Pancreas (tissue), 10 donors: ENCODE results near the gene MYMX. TPM values are rescaled to one million over a fixed set of nuclear protein-coding genes. Genes with fewer than 3 reads are reported as not detected.
A peak's percentile ranks its signal among the peaks of the same experiment; 100 is the strongest.

Source experiments
- ATAC-seq, 4 donors: fragments of 200-7000 bp; cut with Tn5 transposase; one replicate each; pipeline versions ENCODE4 v1.8.0 to v1.9.1; 2020; ENCODE audit warnings: mild to moderate bottlenecking in 4 of 4, moderate library complexity in 4 of 4
- DNase-seq, 6 donors: peaks; one replicate each; pipeline ENCODE4 v3.0.0-alpha.2; 2020
- FAIRE-seq: peaks from 2 replicates; lab custom pipeline; 2012; peaks lifted over from hg19 to GRCh38; lab: Jason Lieb, UNC
- H3K27ac ChIP-seq, 4 donors: fragments of 200-600 bp; sonication (generic); 1 replicate in 3 of 4; 2 replicates in 1 of 4; pipeline versions ENCODE4 v1.5.0 to v1.8.0; 2020
- H3K27me3 ChIP-seq, 4 donors: fragments of 200-600 bp; one replicate each; pipeline ENCODE4 v1.8.0; 2021
- H3K36me3 ChIP-seq, 3 donors: fragments of 200-600 bp; sonication (generic) in 1 of 3; one replicate each; pipeline versions ENCODE4 v1.5.0 to v1.8.0; 2020 to 2021
- H3K4me1 ChIP-seq, 3 donors: fragments of 200-600 bp; one replicate each; pipeline ENCODE4 v1.8.0; 2021
- H3K4me3 ChIP-seq, 4 donors: fragments of 200-600 bp; sonication (generic) in 2 of 4; one replicate each; pipeline versions ENCODE4 v1.5.0 to v1.8.0; 2020 to 2021
- H3K9me3 ChIP-seq, 4 donors: fragments of 200-600 bp; one replicate each; pipeline ENCODE4 v1.8.0; 2021
- CTCF ChIP-seq, 4 donors: fragments of 200-600 bp; sonication (generic) in 3 of 4; IDR thresholded peaks; one replicate each; pipeline versions ENCODE4 v1.5.0 to v1.8.0; 2021; ENCODE audit warnings: antibody characterized with exemption in 4 of 4
- WGBS, 2 donors: extraction: QIAGEN DNeasy Blood & Tissue Kit; methylation state at CpG; one replicate each; pipeline ENCODE4 v1.1.7; 2013; 5-methylcytosine and 5-hydroxymethylcytosine counted together
- intact Hi-C, 3 donors: fragments of 100-400 bp; cut with DNase I; formaldehyde crosslinking; loops; one replicate each; pipeline versions ENCODE4 v1.11.1 to v1.14.2; 2022
- polyA plus RNA-seq, 2 donors: library from polyadenylated mRNA; stranded (reverse); fragments of 200-250 nt; gene quantifications; one replicate each; pipeline ENCODE4 v1.2.3, GENCODE V29; 2013
- total RNA-seq, 6 donors: library from RNA; stranded (reverse); fragmentation: NEBNext Ultra II Directional in 4 of 6; extraction: Animal tissue kit (Norgen Biotek cat#: 25700) in 4 of 6; gene quantifications; one replicate each; pipeline versions ENCODE4 v1.2.1 to v1.2.4, GENCODE V29; 2021 to 2023
- donor health status: healthy with polysubstance abuse.
- donor health status: DM: no; HTN: no; CAD: no; lungs with moderate emphysema.
- donor health status: DM: no; HTN: no; CAD: no.
- donor health status: control.
- donor health status: control.
- donor health status: Bipolar disorder and iron deficiency.
- donor health status: DM: yes; HTN: yes; CAD: no.
- donor health status: DM: no; HTN: no; CAD: no.
- donor health status: DM: no; HTN: no; CAD: no.
- donor health status: DM: yes; HTN: yes; CAD: no.

MYMX gene
- total and polyA plus RNA-seq, 8 donors, result 0.34 to 4.3 (median 1.7) TPM

- H3K4me3 ChIP-seq, result peak overlapping the region in 2 of 4 donors; percentile 17 to 61
- 0% methylated on average over 4 of the region's 4 CpGs for WGBS, 2 donors
- H3K4me1 ChIP-seq, result peaks cover 25 to 66% (median 42%) of the 10 kb centered on the region in 3 donors
Measured at GRCh38 chr6:44221291-44221960, 4.7 kb downstream of the MYMX start.

GRCh38 chr6:44221961-44222335, 5.2 kb downstream of the MYMX start:
- WGBS, 2 donors, result 34 to 40% methylated on average over 2 of the region's 2 CpGs
- DNase-seq (no peak), FAIRE-seq (no peak), ATAC-seq (no peak)
- no peak for TF ChIP-seq CTCF (IDR thresholded peaks at IDR 0.05)
- Histone ChIP-seq H3K27me3 (no peaks in the 10 kb centered on the region), H3K9me3 (no peaks in the 10 kb centered on the region), H3K27ac (peak overlapping the region; percentile 89 to 94 (median 90)), H3K36me3 (no peaks in the 10 kb centered on the region), H3K4me3 (peak overlapping the region in 2 of 4 donors; percentile 17 to 61), H3K4me1 (peaks cover 28 to 69% (median 43%) of the 10 kb centered on the region in 3 donors)
- intact Hi-C loops, result no loop called here

More at GRCh38 chr6:44221291-44221960, 4.7 kb downstream of the MYMX start:
- peak; percentile 95 to 99 (median 97) for DNase-seq
- TF ChIP-seq CTCF (IDR thresholded peaks at IDR 0.05), result peak; percentile 60 to 81 (median 71)
- Histone ChIP-seq H3K27me3 (no peaks in the 10 kb centered on the region), H3K27ac (peak overlapping the region; percentile 89 to 94 (median 90)), H3K36me3 (no peaks in the 10 kb centered on the region), H3K9me3 (no peaks in the 10 kb centered on the region)
- peak; percentile 55 to 68 (median 61) for ATAC-seq
- no peak for FAIRE-seq
- intact Hi-C loops, result no loop called here

GRCh38 chr6:44222486-44223318, 6.0 kb downstream of the MYMX start:
- Histone ChIP-seq H3K4me1 (peaks cover 33 to 62% (median 40%) of the 10 kb centered on the region in 3 donors), H3K9me3 (no peaks in the 10 kb centered on the region), H3K4me3 (peak overlapping the region; percentile 22 to 71 (median 54)), H3K27me3 (no peaks in the 10 kb centered on the region), H3K36me3 (no peaks in the 10 kb centered on the region), H3K27ac (peak overlapping the region; percentile 39 to 94 (median 90))
- no peak for TF ChIP-seq CTCF (IDR thresholded peaks at IDR 0.05)
- FAIRE-seq (no peak), DNase-seq (peak in 1 of 6 donors; percentile 59), ATAC-seq (no peak)
- 33 to 37% methylated on average over 26 of the region's 26 CpGs for WGBS, 2 donors
- intact Hi-C loops, result no loop called here

GRCh38 chr6:44223319-44224028, 6.7 kb downstream of the MYMX start, which contains the start of gene SLC29A1:
TSS of gene SLC29A1 (plus strand) at chr6:44223595. CDS start at chr6:44227314, 3,719 bp downstream.
- WGBS, 2 donors, result 1% methylated on average over 54 to 73 of the region's 73 CpGs
- Histone ChIP-seq H3K27me3 (no peaks in the 10 kb centered on the region), H3K4me1 (peaks cover 33 to 55% (median 35%) of the 10 kb centered on the region in 3 donors), H3K4me3 (peak within 1 kb of the TSS; percentile 22 to 71 (median 54)), H3K27ac (peak within 1 kb of the TSS; percentile 39 to 94 (median 90)), H3K9me3 (no peaks in the 10 kb centered on the region), H3K36me3 (no peaks in the 10 kb centered on the region)
- no peak for TF ChIP-seq CTCF (IDR thresholded peaks at IDR 0.05)
- DNase-seq, result peak; percentile 73 to 92 (median 82)
- ATAC-seq, result peak; percentile 22 to 45 (median 34)
- FAIRE-seq, result no peak
- intact Hi-C loops, result no loop called here
